OCI-M1 (cell line): ENCODE measurements around the gene MAB21L2.

Experiments
- DNase-seq: peaks from one replicate; lab custom pipeline; 2025; lab: John Stamatoyannopoulos, UW

Gene MAB21L2

DNA sequence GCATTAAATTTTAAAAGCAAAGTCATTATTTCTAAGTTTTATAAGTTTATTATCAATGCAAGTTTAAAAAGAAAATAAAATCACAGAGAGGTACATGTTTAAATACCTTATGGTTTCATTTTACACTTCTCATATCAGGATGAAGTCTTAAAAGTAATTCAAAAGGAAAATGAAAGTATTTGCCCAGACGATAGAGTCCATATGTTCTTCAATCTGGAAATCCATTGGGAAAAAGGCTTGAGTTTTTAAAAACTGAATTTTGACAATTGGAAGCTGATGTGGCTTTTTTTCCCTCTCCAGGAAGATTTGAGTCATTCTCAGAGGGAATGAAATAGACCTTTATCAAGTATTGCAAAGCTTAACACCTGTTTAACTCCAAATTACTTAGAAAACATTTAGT is 37.1 kb downstream of the MAB21L2 start:
- peak; percentile 56 for DNase-seq

DNA sequence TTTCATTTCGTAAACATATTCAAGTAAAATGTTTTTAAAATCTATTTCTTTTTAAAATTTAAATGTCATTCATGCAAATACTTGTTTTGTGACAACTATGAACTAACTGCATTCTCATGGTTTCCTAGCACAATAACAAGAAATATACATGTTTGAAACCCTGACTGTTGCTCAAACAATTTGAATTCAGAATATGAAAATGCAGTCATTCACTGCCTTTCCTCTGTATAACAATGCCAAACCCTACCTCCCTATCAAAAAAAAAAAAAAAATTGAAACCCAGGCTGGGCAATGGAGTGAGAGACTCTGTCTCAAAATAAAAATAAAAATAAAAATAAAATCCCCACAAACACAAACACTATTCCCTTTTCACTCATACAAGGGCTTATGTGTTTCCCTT is 42.1 kb downstream of the MAB21L2 start:
- DNase-seq: no peak

DNA sequence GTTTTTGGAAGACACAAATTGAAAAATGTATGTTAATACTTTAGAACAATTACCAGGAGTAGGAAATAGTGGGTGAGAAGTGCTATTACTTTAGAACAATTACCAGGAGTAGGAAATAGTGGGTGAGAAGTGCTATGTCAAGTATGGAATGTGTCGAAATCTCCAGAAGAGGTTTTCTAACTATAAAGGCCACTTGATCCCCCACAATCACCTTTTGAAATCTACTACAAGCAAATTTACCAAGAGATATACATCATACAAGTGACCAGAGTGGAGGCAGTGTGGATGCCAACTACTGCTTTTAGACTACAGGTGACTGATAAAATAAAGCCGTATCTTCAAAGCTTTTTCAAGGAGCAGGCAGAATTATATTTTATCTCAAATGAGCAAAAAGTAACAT is 43.1 kb downstream of the MAB21L2 start:
- no peak for DNase-seq

DNA sequence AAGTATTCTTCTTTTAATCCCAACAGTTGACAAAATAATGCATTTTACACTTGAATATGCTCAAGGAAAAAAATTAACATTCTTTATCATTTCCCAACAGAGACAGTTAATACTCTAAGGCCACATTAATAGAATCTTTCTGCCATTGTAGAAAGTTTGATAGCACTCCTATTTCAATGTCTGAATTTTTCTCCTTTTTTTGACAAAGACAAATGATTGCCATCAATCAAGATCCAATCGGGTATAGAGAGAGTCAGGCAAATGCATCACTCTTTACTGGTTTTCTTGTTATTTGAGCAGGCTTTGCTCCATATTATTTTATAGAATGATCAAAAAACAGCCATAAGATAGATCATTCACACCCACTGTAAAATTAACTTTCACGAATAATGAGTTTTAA is 46.1 kb downstream of the MAB21L2 start:
- no peak for DNase-seq

DNA sequence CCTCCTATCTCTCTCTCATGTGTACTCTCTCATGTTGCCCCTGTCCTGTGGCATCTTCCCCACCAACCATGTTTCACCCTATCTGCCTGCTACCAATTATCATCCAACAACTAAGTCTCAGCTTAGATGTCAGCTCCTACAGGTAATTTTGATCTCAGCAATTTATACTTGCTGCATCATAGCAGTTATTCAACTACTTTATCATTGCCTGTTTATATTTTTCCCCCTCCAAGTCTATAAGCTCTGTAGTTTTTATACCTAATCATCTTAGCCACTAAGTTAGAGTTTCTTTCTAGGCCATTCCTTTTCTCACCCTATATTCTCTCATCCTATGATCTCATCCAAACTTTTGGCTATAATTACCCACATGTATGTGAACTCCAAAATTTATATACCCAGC is 50.7 kb downstream of the MAB21L2 start:
- DNase-seq: no peak
